NCI-H748 (cell line): Measurements from ENCODE around the gene CAVIN1.
"Not testable (repeated sequence)": the region's sequence is repeated elsewhere in the genome, so short reads cannot be mapped to it uniquely, and the experiment has no call there.

ENCODE experiments used
- DNase-seq: peaks from one replicate; lab custom pipeline; 2025; ENCODE audit not compliant: unreplicated experiment; lab: John Stamatoyannopoulos, UW

The CAVIN1 gene

GRCh38 chr17:42406615-42407288 lies 16.3 kb downstream of the CAVIN1 start:
- no peak for DNase-seq

GRCh38 chr17:42405963-42406495 lies 17.0 kb downstream of the CAVIN1 start:
- DNase-seq, result peak; percentile 71

GRCh38 chr17:42405076-42405475 lies 18.0 kb downstream of the CAVIN1 start:
- DNase-seq, result no peak

GRCh38 chr17:42404326-42405055 lies 18.6 kb downstream of the CAVIN1 start:
- DNase-seq, result no peak

- peak; percentile 18 for DNase-seq
These were observed 19.9 kb downstream of the CAVIN1 start for GRCh38 chr17:42403150-42403549.

GRCh38 chr17:42402117-42402516 lies 20.9 kb downstream of the CAVIN1 start:
- no peak for DNase-seq

GRCh38 chr17:42400844-42401375 lies 22.1 kb downstream of the CAVIN1 start:
- DNase-seq, result not testable (repeated sequence)

GRCh38 chr17:42399948-42400843 lies 22.9 kb downstream of the CAVIN1 start:
- no peak for DNase-seq

- no peak for DNase-seq
These were observed 23.9 kb downstream of the CAVIN1 start for GRCh38 chr17:42399121-42399520.

- DNase-seq, result not testable (repeated sequence)
These were observed 27.5 kb downstream of the CAVIN1 start for GRCh38 chr17:42395601-42396000.

- DNase-seq, result no peak
These were observed 28.2 kb downstream of the CAVIN1 start for GRCh38 chr17:42394838-42395237.

- no peak for DNase-seq
These were observed 30.2 kb downstream of the CAVIN1 start for GRCh38 chr17:42392692-42393415.

GRCh38 chr17:42391439-42391838 lies 31.6 kb downstream of the CAVIN1 start:
- DNase-seq, result not testable (repeated sequence)

GRCh38 chr17:42389899-42390298 lies 33.2 kb downstream of the CAVIN1 start:
- no peak for DNase-seq

GRCh38 chr17:42389135-42389417 lies 34.0 kb downstream of the CAVIN1 start:
- DNase-seq, result no peak

GRCh38 chr17:42388381-42389134 lies 34.5 kb downstream of the CAVIN1 start, which contains the start of gene STAT3:
STAT3 (minus strand) TSS chr17:42388442; CDS start chr17:42348516, 39,926 bp downstream.
- DNase-seq, result peak; percentile 99

- DNase-seq, result peak; percentile 76
These were observed 35.2 kb downstream of the CAVIN1 start for GRCh38 chr17:42387661-42388380.

GRCh38 chr17:42386777-42387657 lies 36.0 kb downstream of the CAVIN1 start:
- DNase-seq, result peak; percentile 42
